ENCODE results near the gene RABGGTA.

- TF ChIP-seq POLR2AphosphoS5 (IDR thresholded peaks at IDR 0.05) (no peak), CTCF (IDR thresholded peaks at IDR 0.05) (no peak), POLR2A (IDR thresholded peaks at IDR 0.05) (no peak), EP300 (IDR thresholded peaks at IDR 0.05) (no peak)
Observed at GRCh38 chr14:24307156-24307574, 35.8 kb upstream of the RABGGTA start.
